Liver (tissue), 9 donors: Measurements from ENCODE around the gene CATSPERE. TPM values are rescaled to one million over a fixed set of nuclear protein-coding genes. Genes with fewer than 3 reads are reported as not detected.
A peak's percentile ranks its signal among the peaks of the same experiment; 100 is the strongest.
"Not testable (repeated sequence)": the region's sequence is repeated elsewhere in the genome, so short reads cannot be mapped to it uniquely, and the experiment has no call there.

Experiments used
- DNase-seq: peaks from one replicate; pipeline ENCODE4 v3.0.0-alpha.2; 2017; ENCODE audit warnings: low spot score
- H3K27ac ChIP-seq, 2 donors: one replicate each; pipeline ENCODE4 v1.7.0; 2013; ENCODE audit warnings: inconsistent platforms in 2 of 2, low read length in 2 of 2, control low read depth in 1 of 2, low read depth in 1 of 2, mild to moderate bottlenecking in 1 of 2
- H3K27me3 ChIP-seq, 4 donors: one replicate each; pipeline versions ENCODE4 v1.6.1 to v1.7.0; 2013; ENCODE audit warnings: low read length in 3 of 4, inconsistent platforms in 1 of 4, mild to moderate bottlenecking in 1 of 4, moderate library complexity in 1 of 4; ENCODE audit not compliant: control insufficient read depth in 4 of 4, insufficient read depth in 4 of 4
- H3K36me3 ChIP-seq, 4 donors: one replicate each; pipeline versions ENCODE4 v1.6.1 to v1.7.0; 2013; ENCODE audit warnings: low read length in 3 of 4, mild to moderate bottlenecking in 3 of 4, low read depth in 1 of 4, moderate library complexity in 1 of 4; ENCODE audit not compliant: control insufficient read depth in 4 of 4, insufficient read depth in 3 of 4
- H3K4me1 ChIP-seq, 4 donors: one replicate each; pipeline versions ENCODE4 v1.6.1 to v1.7.0; 2013; ENCODE audit warnings: low read length in 3 of 4, mild to moderate bottlenecking in 3 of 4, moderate library complexity in 1 of 4; ENCODE audit not compliant: control insufficient read depth in 4 of 4, insufficient read depth in 4 of 4
- H3K4me3 ChIP-seq, 3 donors: one replicate each; pipeline versions ENCODE4 v1.6.1 to v1.7.0; 2013; ENCODE audit warnings: low read length in 3 of 3, control low read depth in 1 of 3, low read depth in 1 of 3, mild to moderate bottlenecking in 1 of 3
- H3K9ac ChIP-seq, 2 donors: one replicate each; pipeline ENCODE4 v1.7.0; 2013; ENCODE audit warnings: low read length in 2 of 2, mild to moderate bottlenecking in 2 of 2, moderate library complexity in 2 of 2, control low read depth in 1 of 2, low read depth in 1 of 2
- H3K9me3 ChIP-seq, 4 donors: one replicate each; pipeline versions ENCODE4 v1.6.1 to v1.7.0; 2013; ENCODE audit warnings: low read length in 3 of 4; ENCODE audit not compliant: control insufficient read depth in 4 of 4
- ATF3 ChIP-seq: IDR thresholded peaks from 2 replicates; pipeline ENCODE4 v1.6.1; 2016; ENCODE audit warnings: antibody characterized with exemption
- CTCF ChIP-seq: fragments of 150-350 bp; IDR thresholded peaks from 2 replicates; pipeline ENCODE4 v1.5.1; 2017; ENCODE audit warnings: improper control_type of control experiment, low read depth, low read length; ENCODE audit not compliant: missing input control
- FOXA1 ChIP-seq: IDR thresholded peaks from 2 replicates; pipeline ENCODE4 v1.6.1; 2016; ENCODE audit warnings: antibody characterized with exemption
- FOXA2 ChIP-seq: IDR thresholded peaks from 2 replicates; pipeline ENCODE4 v1.6.1; 2016; ENCODE audit warnings: antibody characterized with exemption
- HNF4A ChIP-seq, 2 donors: conservative IDR thresholded peaks; 2 replicates each; pipeline ENCODE4 v1.6.1; 2016; ENCODE audit warnings: antibody characterized with exemption in 2 of 2, mild to moderate bottlenecking in 2 of 2
- HNF4G ChIP-seq: IDR thresholded peaks from 2 replicates; pipeline ENCODE4 v1.6.1; 2016; ENCODE audit warnings: antibody characterized with exemption
- JUND ChIP-seq, 2 donors: IDR thresholded peaks; 2 replicates each; pipeline ENCODE4 v1.6.1; 2016; ENCODE audit warnings: antibody characterized with exemption in 2 of 2
- MAX ChIP-seq: IDR thresholded peaks from 2 replicates; pipeline ENCODE4 v1.6.1; 2016; ENCODE audit warnings: antibody characterized with exemption
- NR2F2 ChIP-seq: IDR thresholded peaks from 2 replicates; pipeline ENCODE4 v1.6.1; 2016; ENCODE audit warnings: antibody characterized with exemption
- RAD21 ChIP-seq, 2 donors: IDR thresholded peaks; 2 replicates each; pipeline ENCODE4 v1.6.1; 2016; ENCODE audit warnings: antibody characterized with exemption in 2 of 2, mild to moderate bottlenecking in 2 of 2
- REST ChIP-seq: IDR thresholded peaks from 2 replicates; pipeline ENCODE4 v1.6.1; 2016; ENCODE audit warnings: antibody characterized with exemption, mild to moderate bottlenecking
- RXRA ChIP-seq, 2 donors: IDR thresholded peaks; 2 replicates each; pipeline ENCODE4 v1.6.1; 2017 to 2018; ENCODE audit warnings: antibody characterized with exemption in 2 of 2, mild to moderate bottlenecking in 1 of 2
- SP1 ChIP-seq: IDR thresholded peaks from 2 replicates; pipeline ENCODE4 v1.6.1; 2018; ENCODE audit warnings: antibody characterized with exemption, mild to moderate bottlenecking
- TAF1 ChIP-seq: conservative IDR thresholded peaks from 2 replicates; pipeline ENCODE4 v1.6.1; 2016; ENCODE audit warnings: antibody characterized with exemption, mild to moderate bottlenecking
- YY1 ChIP-seq: IDR thresholded peaks from 2 replicates; pipeline ENCODE4 v1.6.1; 2016; ENCODE audit warnings: antibody characterized with exemption, mild to moderate bottlenecking
- ZBTB33 ChIP-seq: IDR thresholded peaks from 2 replicates; pipeline ENCODE4 v1.6.1; 2016; ENCODE audit warnings: antibody characterized with exemption
- WGBS: extraction: QIAGEN DNeasy Blood & Tissue Kit; methylation state at CpG from one replicate; pipeline ENCODE4 v1.1.7; 2013; 5-methylcytosine and 5-hydroxymethylcytosine counted together
- polyA plus RNA-seq, 2 donors: library from polyadenylated mRNA; stranded (reverse) in 1 of 2; unstranded in 1 of 2; fragments of 200-250 nt in 1 of 2; fragments of >200 nt in 1 of 2; fragmentation: Nextera tagmentation in 1 of 2; extraction: Ambion mirVana in 1 of 2; gene quantifications; one replicate each; pipeline versions ENCODE4 v1.2.1 to v1.2.3, GENCODE V29; 2013 to 2015
- total RNA-seq, 2 donors: library from RNA; depleted of rRNA; stranded (reverse); fragments of >200 nt; gene quantifications; one replicate each; pipeline ENCODE4 v1.2.3, GENCODE V29; 2014
- donor health status: healthy.
- donor health status: healthy.
- donor health status: healthy.
- donor health status: healthy.
- donor health status: healthy.

The CATSPERE gene
- total and polyA plus RNA-seq, 4 donors = 0.15 to 0.79 (median 0.53) TPM

- no peak for TF ChIP-seq CTCF
- no peak for TF ChIP-seq FOXA1
- TF ChIP-seq HNF4G = no peak
Measured at GRCh38 chr1:244657421-244657820, 196.3 kb downstream of the CATSPERE start (continued).

- no peak for TF ChIP-seq NR2F2
- peak; percentile 38 for TF ChIP-seq FOXA2
- TF ChIP-seq RAD21 (IDR thresholded peaks at IDR 0.05) = peak in 1 of 2 donors; percentile 10
- no peak overlapping the region for H3K9ac ChIP-seq
- H3K4me1 ChIP-seq = peaks cover 3 to 11% (median 7%) of the 10 kb centered on the region in 4 donors
- no peak overlapping the region for H3K4me3 ChIP-seq
- H3K27me3 ChIP-seq = no peaks in the 10 kb centered on the region
- no peaks in the 10 kb centered on the region for H3K9me3 ChIP-seq
- 48% methylated on average over 3 of the region's 3 CpGs for WGBS
- H3K27ac ChIP-seq = no peak overlapping the region
- DNase-seq = no peak
- H3K36me3 ChIP-seq = no peaks in the 10 kb centered on the region
Measured at GRCh38 chr1:244659694-244660093, 198.6 kb downstream of the CATSPERE start.

GRCh38 chr1:244660595-244660994, 199.5 kb downstream of the CATSPERE start:
- Histone ChIP-seq H3K27ac (no peak overlapping the region), H3K9me3 (no peaks in the 10 kb centered on the region), H3K9ac (no peak overlapping the region), H3K36me3 (no peaks in the 10 kb centered on the region), H3K27me3 (no peaks in the 10 kb centered on the region), H3K4me1 (peaks cover 3 to 11% (median 4%) of the 10 kb centered on the region in 4 donors), H3K4me3 (no peak overlapping the region)
- TF ChIP-seq RAD21 (IDR thresholded peaks at IDR 0.05) = no peak
- no peak for TF ChIP-seq RXRA (IDR thresholded peaks at IDR 0.05)
- no peak for TF ChIP-seq FOXA2
- no peak for TF ChIP-seq TAF1
- no peak for TF ChIP-seq ZBTB33
- TF ChIP-seq YY1 = no peak
- TF ChIP-seq SP1 = no peak
- TF ChIP-seq REST = no peak
- no peak for TF ChIP-seq ATF3
- no peak for TF ChIP-seq HNF4A (conservative IDR thresholded peaks at IDR 0.05)
- TF ChIP-seq HNF4G = no peak
- TF ChIP-seq JUND (IDR thresholded peaks at IDR 0.05) = no peak
- no peak for TF ChIP-seq FOXA1
- TF ChIP-seq MAX = no peak
- TF ChIP-seq CTCF = no peak
- 97% methylated on average over 3 of the region's 3 CpGs for WGBS
- no peak for DNase-seq

GRCh38 chr1:244661569-244662312, 200.7 kb downstream of the CATSPERE start:
- WGBS = 95% methylated on average over 3 of the region's 4 CpGs
- H3K27me3 ChIP-seq, H3K9ac ChIP-seq, H3K9me3 ChIP-seq, H3K27ac ChIP-seq, H3K4me3 ChIP-seq, DNase-seq, H3K36me3 ChIP-seq: not testable (repeated sequence)
- peaks cover 0 to 11% (median 4%) of the 10 kb centered on the region in 4 donors for H3K4me1 ChIP-seq
